ENCODE measurements around the gene RSAD1.

The RSAD1 gene

DNA sequence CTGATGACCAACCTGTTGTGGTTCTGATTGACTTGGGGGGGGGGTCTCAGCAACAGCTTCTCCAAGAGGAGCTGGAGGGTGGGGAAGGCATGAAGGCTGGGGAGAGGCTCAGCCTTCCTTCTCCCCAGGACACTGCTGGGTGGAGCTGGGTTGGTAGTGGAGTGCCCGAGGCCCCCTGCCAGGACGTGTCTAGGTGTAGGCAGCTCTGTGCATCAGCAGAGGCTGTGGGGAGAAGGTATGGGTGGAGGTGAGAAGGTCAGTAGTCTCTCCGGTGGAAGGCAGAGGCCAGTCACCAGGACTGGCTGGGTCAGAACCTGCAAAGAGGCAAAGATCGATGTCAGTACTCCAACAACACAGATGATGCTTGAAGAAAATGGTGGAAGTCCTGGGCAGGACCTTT lies 13.9 kb upstream of the RSAD1 start:
- Histone ChIP-seq H3K36me3 (peaks cover 0 to 54% (median 8%) of the 10 kb centered on the region in 3 donors), H3K27me3 (peaks cover 0 to 34% of the 10 kb centered on the region in 2 donors), H3K4me3 (no peak overlapping the region), H3K9me3 (no peaks in the 10 kb centered on the region), H3K4me1 (peaks cover 0 to 20% (median 14%) of the 10 kb centered on the region in 4 donors), H3K27ac (no peak overlapping the region)
- DNase-seq = no peak
- TF ChIP-seq, protein P1, sequence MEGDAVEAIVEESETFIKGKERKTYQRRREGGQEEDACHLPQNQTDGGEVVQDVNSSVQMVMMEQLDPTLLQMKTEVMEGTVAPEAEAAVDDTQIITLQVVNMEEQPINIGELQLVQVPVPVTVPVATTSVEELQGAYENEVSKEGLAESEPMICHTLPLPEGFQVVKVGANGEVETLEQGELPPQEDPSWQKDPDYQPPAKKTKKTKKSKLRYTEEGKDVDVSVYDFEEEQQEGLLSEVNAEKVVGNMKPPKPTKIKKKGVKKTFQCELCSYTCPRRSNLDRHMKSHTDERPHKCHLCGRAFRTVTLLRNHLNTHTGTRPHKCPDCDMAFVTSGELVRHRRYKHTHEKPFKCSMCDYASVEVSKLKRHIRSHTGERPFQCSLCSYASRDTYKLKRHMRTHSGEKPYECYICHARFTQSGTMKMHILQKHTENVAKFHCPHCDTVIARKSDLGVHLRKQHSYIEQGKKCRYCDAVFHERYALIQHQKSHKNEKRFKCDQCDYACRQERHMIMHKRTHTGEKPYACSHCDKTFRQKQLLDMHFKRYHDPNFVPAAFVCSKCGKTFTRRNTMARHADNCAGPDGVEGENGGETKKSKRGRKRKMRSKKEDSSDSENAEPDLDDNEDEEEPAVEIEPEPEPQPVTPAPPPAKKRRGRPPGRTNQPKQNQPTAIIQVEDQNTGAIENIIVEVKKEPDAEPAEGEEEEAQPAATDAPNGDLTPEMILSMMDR (IDR thresholded peaks at IDR 0.05) = no peak
- intact Hi-C loops (cut with DNase I; ENCODE audit: low total_unique reads) = no loop called here

GRCh38 chr17:50465171-50465570 lies 13.5 kb upstream of the RSAD1 start:
- intact Hi-C loops (cut with DNase I; ENCODE audit: low total_unique reads) = no loop called here
- H3K27me3 ChIP-seq = peaks cover 0 to 34% of the 10 kb centered on the region in 2 donors
- H3K9me3 ChIP-seq = no peaks in the 10 kb centered on the region
- peaks cover 0 to 49% (median 8%) of the 10 kb centered on the region in 3 donors for H3K36me3 ChIP-seq
- H3K27ac ChIP-seq = no peak overlapping the region
- TF ChIP-seq, protein P1 (IDR thresholded peaks at IDR 0.05) = no peak
- H3K4me1 ChIP-seq = peaks cover 0 to 21% (median 14%) of the 10 kb centered on the region in 4 donors
- H3K4me3 ChIP-seq = no peak overlapping the region
- no peak for DNase-seq

- H3K36me3 ChIP-seq = peaks cover 0 to 45% (median 8%) of the 10 kb centered on the region in 3 donors
- TF ChIP-seq, protein P1 (IDR thresholded peaks at IDR 0.05) = no peak
- H3K4me3 ChIP-seq = no peak overlapping the region
- intact Hi-C loops (cut with DNase I; ENCODE audit: low total_unique reads) = no loop called here
- H3K9me3 ChIP-seq = no peaks in the 10 kb centered on the region
- no peak overlapping the region for H3K27ac ChIP-seq
- H3K27me3 ChIP-seq = peaks cover 0 to 34% of the 10 kb centered on the region in 2 donors
- no peak for DNase-seq
- H3K4me1 ChIP-seq = peaks cover 0 to 21% (median 14%) of the 10 kb centered on the region in 4 donors
Measured at GRCh38 chr17:50465635-50466034, 13.0 kb upstream of the RSAD1 start.

DNA sequence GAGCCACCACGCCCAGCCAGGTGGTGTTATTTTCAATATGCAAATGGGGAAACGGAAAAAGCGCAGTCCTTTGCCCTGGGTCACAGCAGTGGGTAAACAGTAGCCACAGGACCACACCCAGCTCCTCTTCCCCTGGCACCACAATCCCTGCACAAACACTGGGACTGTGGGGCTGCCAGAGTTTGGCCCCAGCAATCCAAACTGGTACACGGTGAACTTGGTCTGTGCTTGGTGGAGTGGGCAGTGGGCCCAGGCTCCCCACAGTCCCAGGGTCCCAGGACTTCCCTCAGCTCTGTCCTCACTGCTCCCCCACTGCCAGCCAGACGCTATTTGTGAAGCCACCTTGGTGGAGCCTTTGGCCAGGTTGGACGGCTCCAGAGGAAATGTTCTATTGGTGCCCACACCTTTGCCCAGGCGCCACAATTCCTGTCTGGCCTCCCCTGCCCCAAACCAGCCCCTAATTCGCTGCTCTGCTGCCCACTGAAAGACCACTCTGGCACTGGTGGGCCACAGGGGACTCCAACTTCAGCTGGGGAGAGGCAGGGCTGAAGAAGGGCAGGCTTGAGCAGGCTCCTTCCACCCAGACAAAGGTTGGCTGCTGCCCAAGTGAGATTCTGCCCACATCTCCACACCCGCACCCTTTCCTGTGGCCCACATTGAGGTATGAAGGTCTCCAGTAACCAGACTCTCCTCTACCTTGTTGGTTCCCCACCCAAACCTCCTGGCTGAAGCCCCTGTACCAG lies 12.1 kb upstream of the RSAD1 start:
- no peak overlapping the region for H3K4me3 ChIP-seq
- TF ChIP-seq, protein P1 (IDR thresholded peaks at IDR 0.05) = no peak
- H3K9me3 ChIP-seq = no peaks in the 10 kb centered on the region
- H3K27ac ChIP-seq = no peak overlapping the region
- intact Hi-C loops (cut with DNase I; ENCODE audit: low total_unique reads) = no loop called here
- H3K4me1 ChIP-seq = peaks cover 0 to 21% (median 14%) of the 10 kb centered on the region in 4 donors
- no peak for DNase-seq
- H3K27me3 ChIP-seq = peaks cover 0 to 34% of the 10 kb centered on the region in 2 donors
- peaks cover 0 to 43% (median 11%) of the 10 kb centered on the region in 3 donors for H3K36me3 ChIP-seq

DNA sequence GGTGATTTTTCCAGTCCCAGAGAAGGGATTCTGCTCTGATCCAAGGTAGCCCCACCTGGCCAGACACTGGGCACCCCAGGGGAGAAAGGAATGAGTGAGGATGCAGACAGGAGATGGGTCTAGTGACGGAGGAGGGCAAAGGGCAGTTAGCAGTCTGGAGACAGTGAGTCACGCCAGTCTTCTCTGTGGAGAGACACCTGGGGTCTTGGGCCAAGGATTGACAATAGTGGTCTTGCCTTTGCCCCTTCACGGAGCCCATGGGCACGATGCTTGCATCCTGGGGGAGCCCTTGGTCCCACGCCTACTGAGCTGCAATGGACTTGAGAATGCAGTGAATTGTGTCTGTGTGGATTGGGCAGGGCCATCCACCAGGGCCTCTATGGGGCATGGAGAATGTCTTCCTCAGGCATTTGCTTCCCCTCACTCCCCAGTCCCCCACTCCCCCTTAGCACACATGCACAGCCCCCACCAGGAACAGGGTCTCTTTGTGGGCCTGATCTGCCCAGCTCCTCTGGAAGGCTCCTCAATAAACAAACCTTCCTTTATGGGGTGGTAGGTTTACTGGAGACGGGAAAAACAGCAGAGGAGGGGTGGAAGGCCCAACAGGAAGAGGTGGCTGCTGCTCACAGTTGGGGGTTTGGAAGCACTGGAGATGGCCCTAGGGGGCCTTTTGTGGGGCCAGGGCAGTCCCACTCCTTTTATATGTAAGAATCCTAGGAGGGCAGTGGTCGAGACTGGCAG lies 11.4 kb upstream of the RSAD1 start:
- intact Hi-C loops (cut with DNase I; ENCODE audit: low total_unique reads) = no loop called here
- H3K4me1 ChIP-seq = peaks cover 0 to 26% (median 14%) of the 10 kb centered on the region in 4 donors
- DNase-seq = no peak

More for the DNA sequence above, 11.4 kb upstream of the RSAD1 start:
- Histone ChIP-seq H3K27ac (no peak overlapping the region), H3K27me3 (peaks cover 0 to 34% of the 10 kb centered on the region in 2 donors), H3K9me3 (no peaks in the 10 kb centered on the region), H3K4me3 (no peak overlapping the region), H3K36me3 (peaks cover 0 to 43% (median 16%) of the 10 kb centered on the region in 3 donors)
- TF ChIP-seq, protein P1 (IDR thresholded peaks at IDR 0.05) = no peak

Measured in tibial artery (tissue), 4 donors.